Stimulated activated memory B cell treated with anti-CD40 and anti-IgM and Interleukin-4, amounts not matched to agents 10 μg/mL and 1 μg/mL and 100 μg/mL, for 72 hours (primary cell): ENCODE measurements around the gene PLCG1.

Experiments
- ATAC-seq: fragments of 150-1000 bp; cut with Tn5 transposase; 2 replicates; pipeline ENCODE4 v1.10.0; 2021
- H3K27ac Mint-ChIP-seq: one replicate; pipeline ENCODE4 v1.8.0; 2022; ENCODE audit warnings: mild to moderate bottlenecking, mixed read lengths
- H3K27me3 Mint-ChIP-seq: one replicate; pipeline ENCODE4 v1.8.0; 2022; ENCODE audit warnings: mixed read lengths
- H3K36me3 Mint-ChIP-seq: one replicate; pipeline ENCODE4 v1.8.0; 2022; ENCODE audit warnings: mixed read lengths
- H3K4me1 Mint-ChIP-seq: one replicate; pipeline ENCODE4 v1.8.0; 2022; ENCODE audit warnings: mixed read lengths
- H3K4me3 Mint-ChIP-seq: one replicate; pipeline ENCODE4 v1.8.0; 2022; ENCODE audit warnings: mild to moderate bottlenecking, moderate library complexity, mixed read lengths
- H3K9me3 Mint-ChIP-seq: one replicate; pipeline ENCODE4 v1.8.0; 2022; ENCODE audit warnings: mixed read lengths

PLCG1 gene

DNA sequence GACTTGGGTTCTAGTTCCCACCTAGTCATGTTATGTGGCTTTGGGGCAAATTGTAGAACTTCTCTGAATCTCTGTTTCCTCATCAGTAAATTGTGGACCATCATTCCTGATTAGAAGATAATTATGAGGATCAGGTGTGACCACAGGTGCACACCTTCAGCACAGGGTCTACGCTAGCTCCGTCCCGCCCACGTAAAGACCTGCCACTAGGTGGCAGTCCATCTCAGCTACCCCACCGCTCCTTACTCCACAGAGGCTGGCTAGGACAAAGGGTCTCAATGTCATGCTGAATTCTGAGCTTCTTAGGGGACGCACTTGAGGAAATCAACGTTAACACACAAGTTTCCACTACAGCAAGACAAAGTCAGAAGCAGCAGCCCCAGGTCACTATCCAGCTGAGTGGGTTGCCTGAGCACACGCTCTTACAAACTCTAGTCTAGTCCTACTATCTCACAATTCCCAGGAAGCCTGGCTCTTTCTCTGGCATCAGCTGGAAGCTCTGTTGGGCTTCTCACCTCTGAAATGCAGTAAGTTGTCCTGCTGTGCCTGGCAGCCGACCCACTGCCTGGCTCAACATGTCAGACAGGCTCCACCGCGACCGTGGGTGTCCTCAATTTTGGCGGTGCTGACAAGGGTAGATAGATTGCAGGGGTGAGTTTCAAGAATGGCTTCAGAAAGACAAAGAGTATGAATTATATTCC is 2.0 kb upstream of the PLCG1 start:
- Mint-ChIP-seq H3K9me3 (no peaks in the 10 kb centered on the region), H3K36me3 (no peaks in the 10 kb centered on the region), H3K27ac (peak overlapping the region; percentile 75), H3K4me3 (peak overlapping the region; percentile 79), H3K4me1 (peaks cover 73% of the 10 kb centered on the region), H3K27me3 (no peaks in the 10 kb centered on the region)
- no peak for ATAC-seq

- Mint-ChIP-seq H3K9me3 (no peaks in the 10 kb centered on the region), H3K27ac (peak overlapping the region; percentile 75), H3K4me1 (peaks cover 79% of the 10 kb centered on the region), H3K36me3 (no peaks in the 10 kb centered on the region), H3K27me3 (no peaks in the 10 kb centered on the region), H3K4me3 (peak overlapping the region; percentile 79)
- ATAC-seq, result no peak
Measured at GRCh38 chr20:41135888-41136679, 1.3 kb upstream of the PLCG1 start.

DNA sequence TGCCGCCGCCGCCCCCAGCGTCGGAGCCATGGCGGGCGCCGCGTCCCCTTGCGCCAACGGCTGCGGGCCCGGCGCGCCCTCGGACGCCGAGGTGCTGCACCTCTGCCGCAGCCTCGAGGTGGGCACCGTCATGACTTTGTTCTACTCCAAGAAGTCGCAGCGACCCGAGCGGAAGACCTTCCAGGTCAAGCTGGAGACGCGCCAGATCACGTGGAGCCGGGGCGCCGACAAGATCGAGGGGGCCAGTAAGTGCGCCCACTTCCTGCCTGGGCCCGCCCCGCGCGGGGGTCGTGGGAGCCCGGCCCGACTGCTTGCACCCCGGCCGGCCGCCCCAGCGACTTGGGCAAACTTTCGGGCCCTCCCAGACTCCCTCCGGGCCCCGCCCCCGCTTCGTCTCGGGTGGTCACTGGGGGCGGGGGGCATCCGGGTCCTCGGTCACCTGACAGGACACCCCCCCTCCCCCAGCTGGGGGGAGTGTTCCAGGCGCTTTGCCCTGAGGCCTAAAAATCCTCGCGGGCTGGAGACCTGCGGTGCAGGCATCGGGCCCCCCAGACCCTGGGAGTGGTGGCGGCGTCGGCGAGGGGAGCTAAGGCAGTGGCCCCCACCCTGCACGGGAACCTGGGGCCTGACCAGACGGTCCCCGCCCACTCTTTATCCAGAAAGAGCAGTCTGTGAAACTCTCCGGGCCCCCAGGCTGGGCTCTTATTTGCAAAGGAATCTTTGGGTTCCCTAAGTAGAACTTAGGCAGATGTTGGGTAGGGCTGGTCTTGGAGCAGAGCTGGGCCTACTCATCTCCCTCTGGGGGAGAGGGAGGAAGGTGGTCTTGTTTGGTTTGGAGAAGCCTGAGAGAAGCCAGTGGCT is 501 bp downstream of the PLCG1 start:
- peak overlapping the region; percentile 79 for H3K4me3 Mint-ChIP-seq
- H3K4me1 Mint-ChIP-seq, result peaks cover 86% of the 10 kb centered on the region
- no peaks in the 10 kb centered on the region for H3K27me3 Mint-ChIP-seq
- peak; percentile 55 for ATAC-seq
- H3K36me3 Mint-ChIP-seq, result no peaks in the 10 kb centered on the region
- H3K27ac Mint-ChIP-seq, result peak overlapping the region; percentile 67
- H3K9me3 Mint-ChIP-seq, result no peaks in the 10 kb centered on the region

- ATAC-seq, result peak; percentile 1
- Mint-ChIP-seq H3K27me3 (no peaks in the 10 kb centered on the region), H3K36me3 (no peaks in the 10 kb centered on the region), H3K27ac (peak overlapping the region; percentile 67), H3K4me3 (peak overlapping the region; percentile 79), H3K4me1 (peaks cover 88% of the 10 kb centered on the region), H3K9me3 (no peaks in the 10 kb centered on the region)
Measured at GRCh38 chr20:41138475-41139226, 1.3 kb downstream of the PLCG1 start.

GRCh38 chr20:41139227-41140093 is 2.1 kb downstream of the PLCG1 start:
- H3K27me3 Mint-ChIP-seq, result no peaks in the 10 kb centered on the region
- ATAC-seq, result no peak
- H3K9me3 Mint-ChIP-seq, result no peaks in the 10 kb centered on the region
- no peaks in the 10 kb centered on the region for H3K36me3 Mint-ChIP-seq
- peaks cover 80% of the 10 kb centered on the region for H3K4me1 Mint-ChIP-seq
- H3K4me3 Mint-ChIP-seq, result peak overlapping the region; percentile 79
- peak overlapping the region; percentile 67 for H3K27ac Mint-ChIP-seq

- Mint-ChIP-seq H3K4me1 (peaks cover 78% of the 10 kb centered on the region), H3K27ac (peak overlapping the region; percentile 67), H3K9me3 (no peaks in the 10 kb centered on the region), H3K36me3 (no peaks in the 10 kb centered on the region), H3K27me3 (no peaks in the 10 kb centered on the region), H3K4me3 (no peak overlapping the region)
- no peak for ATAC-seq
Measured at GRCh38 chr20:41140226-41141133, 3.1 kb downstream of the PLCG1 start.

DNA sequence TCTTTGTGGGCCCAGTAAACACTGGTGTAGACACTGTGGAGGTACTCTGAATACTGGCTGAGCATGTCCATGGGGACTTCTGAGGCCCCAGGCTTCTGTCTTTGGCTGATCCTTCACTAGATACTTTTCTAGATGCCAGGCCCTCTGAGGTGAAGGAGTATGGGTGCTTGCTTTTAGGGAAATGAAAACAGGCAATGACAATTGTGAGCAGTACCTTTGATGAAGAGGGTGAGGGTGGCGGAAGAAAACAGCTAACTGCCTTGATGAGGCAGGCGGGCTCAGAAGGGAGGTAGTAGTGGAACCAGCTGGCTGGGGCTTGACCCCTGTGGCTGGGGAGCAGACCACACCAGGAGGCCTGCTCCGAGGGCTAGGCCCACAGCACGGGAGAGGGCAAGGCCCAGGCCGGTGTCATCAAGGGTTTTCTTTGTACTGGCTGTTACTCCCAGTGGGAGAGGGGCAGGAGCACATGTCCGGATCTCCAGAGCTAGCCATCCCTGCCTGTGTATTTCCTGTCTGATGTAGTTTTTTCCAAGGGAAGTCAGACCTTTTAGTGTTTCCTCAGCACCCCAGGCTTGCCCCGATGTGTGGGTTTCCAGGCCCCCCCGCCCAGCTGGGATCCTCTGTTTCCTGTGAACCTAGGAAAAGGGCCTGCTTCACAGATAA is 3.9 kb downstream of the PLCG1 start:
- no peak for ATAC-seq
- H3K4me3 Mint-ChIP-seq, result no peak overlapping the region
- peak overlapping the region; percentile 67 for H3K27ac Mint-ChIP-seq
- H3K9me3 Mint-ChIP-seq, result no peaks in the 10 kb centered on the region
- peaks cover 78% of the 10 kb centered on the region for H3K4me1 Mint-ChIP-seq
- H3K27me3 Mint-ChIP-seq, result no peaks in the 10 kb centered on the region
- peaks cover 1% of the 10 kb centered on the region for H3K36me3 Mint-ChIP-seq

- H3K27ac Mint-ChIP-seq, result peak overlapping the region; percentile 67
- H3K36me3 Mint-ChIP-seq, result peaks cover 6% of the 10 kb centered on the region
Measured at GRCh38 chr20:41142245-41142644, 4.9 kb downstream of the PLCG1 start.

GRCh38 chr20:41142919-41143318 is 5.6 kb downstream of the PLCG1 start:
- Mint-ChIP-seq H3K4me1 (peaks cover 85% of the 10 kb centered on the region), H3K36me3 (peaks cover 6% of the 10 kb centered on the region), H3K27ac (peak overlapping the region; percentile 61), H3K4me3 (no peak overlapping the region), H3K27me3 (no peaks in the 10 kb centered on the region), H3K9me3 (no peaks in the 10 kb centered on the region)
- ATAC-seq, result peak; percentile 61

More at GRCh38 chr20:41142245-41142644, 4.9 kb downstream of the PLCG1 start:
- ATAC-seq, result no peak
- H3K27me3 Mint-ChIP-seq, result no peaks in the 10 kb centered on the region
- no peak overlapping the region for H3K4me3 Mint-ChIP-seq
- no peaks in the 10 kb centered on the region for H3K9me3 Mint-ChIP-seq
- H3K4me1 Mint-ChIP-seq, result peaks cover 84% of the 10 kb centered on the region

- Mint-ChIP-seq H3K4me1 (peaks cover 81% of the 10 kb centered on the region), H3K4me3 (no peak overlapping the region), H3K36me3 (peaks cover 6% of the 10 kb centered on the region), H3K27me3 (no peaks in the 10 kb centered on the region), H3K27ac (peak overlapping the region; percentile 61), H3K9me3 (no peaks in the 10 kb centered on the region)
- no peak for ATAC-seq
Measured at GRCh38 chr20:41143354-41143753, 6.0 kb downstream of the PLCG1 start.

GRCh38 chr20:41145317-41145716 is 8.0 kb downstream of the PLCG1 start:
- Mint-ChIP-seq H3K27ac (no peak overlapping the region), H3K4me1 (peaks cover 71% of the 10 kb centered on the region), H3K27me3 (no peaks in the 10 kb centered on the region), H3K36me3 (peaks cover 12% of the 10 kb centered on the region), H3K4me3 (no peak overlapping the region), H3K9me3 (no peaks in the 10 kb centered on the region)
- ATAC-seq, result no peak

- Mint-ChIP-seq H3K9me3 (no peaks in the 10 kb centered on the region), H3K27ac (peak overlapping the region; percentile 50), H3K27me3 (no peaks in the 10 kb centered on the region), H3K36me3 (peaks cover 12% of the 10 kb centered on the region), H3K4me1 (peaks cover 71% of the 10 kb centered on the region), H3K4me3 (no peak overlapping the region)
- ATAC-seq, result no peak
Measured at GRCh38 chr20:41145821-41146620, 8.7 kb downstream of the PLCG1 start.
